ENCODE measurements around the gene MYO1H. TPM values are rescaled to one million over a fixed set of nuclear protein-coding genes. Genes with fewer than 3 reads are reported as not detected.
"Not testable (repeated sequence)": the region's sequence is repeated elsewhere in the genome, so short reads cannot be mapped to it uniquely, and the experiment has no call there.

The MYO1H gene
- total and polyA plus RNA-seq, 2 of the 8 experiments (the other 6 are each of a cell fraction or from before 2014, with no cell fraction given): 0.03 TPM; not detected in 1

GRCh38 chr12:109406147-109406546 lies 58.4 kb downstream of the MYO1H start:
- H3K9me3 ChIP-seq (ENCODE audit: insufficient read depth in 2 of 2, low read depth in 1 of 2, low read length in 1 of 2); FAIRE-seq; H3K27ac ChIP-seq (ENCODE audit: low read depth, low read length); H4K20me1 ChIP-seq (replicated peaks in 1 of 2; ENCODE audit: control insufficient read depth in 1 of 2, insufficient read depth in 2 of 2, low read length in 2 of 2); H3K79me2 ChIP-seq (ENCODE audit: control insufficient read depth in 1 of 2, insufficient read depth in 2 of 2, low read length in 2 of 2); H3K4ac ChIP-seq (replicated peaks; ENCODE audit: insufficient read length, low read depth, low read length); H3K23me2 ChIP-seq (ENCODE audit: low read depth, low read length); H2AK5ac ChIP-seq (ENCODE audit: low read depth, low read length); POLR2A ChIA-PET (ENCODE audit: partially characterized antibody); DNase-seq (ENCODE audit: low read depth in 1 of 2, low spot score in 2 of 2); H4K5ac ChIP-seq (ENCODE audit: insufficient read length, low read depth, low read length); H4K91ac ChIP-seq (replicated peaks; ENCODE audit: insufficient read length, low read length); H3K27me3 ChIP-seq (replicated peaks in 1 of 4; ENCODE audit: control insufficient read depth in 3 of 4, extremely low read depth in 1 of 4, insufficient read depth in 3 of 4, low read length in 3 of 4); H2BK20ac ChIP-seq (ENCODE audit: low read length); H3K14ac ChIP-seq (ENCODE audit: insufficient read length); H3K36me3 ChIP-seq (ENCODE audit: control insufficient read depth in 2 of 4, insufficient read depth in 4 of 4, low read length in 3 of 4); H3K56ac ChIP-seq (replicated peaks; ENCODE audit: insufficient read length, low read depth, low read length); H3K23ac ChIP-seq (ENCODE audit: insufficient read length); H3K4me2 ChIP-seq (ENCODE audit: insufficient read depth in 1 of 2, low read depth in 2 of 2, low read length in 2 of 2); H3K18ac ChIP-seq (ENCODE audit: extremely low read depth, low read length); H3K9ac ChIP-seq (replicated peaks in 1 of 4; ENCODE audit: extremely low read depth in 1 of 4, low read depth in 3 of 4, low read length in 3 of 4); H3K4me3 ChIP-seq (ENCODE audit: extremely low read depth in 1 of 4, insufficient read depth in 2 of 4, low read depth in 3 of 4, low read length in 4 of 4); H2BK120ac ChIP-seq (replicated peaks; ENCODE audit: low read depth, low read length); H4K8ac ChIP-seq (ENCODE audit: extremely low read depth, insufficient read depth, low read length); H3K79me1 ChIP-seq (ENCODE audit: low read depth, low read length); H2BK5ac ChIP-seq (ENCODE audit: low read depth, low read length); H3K4me1 ChIP-seq (replicated peaks in 1 of 4; ENCODE audit: control insufficient read depth in 3 of 4, insufficient read depth in 4 of 4, low read length in 3 of 4); H2AFZ ChIP-seq (ENCODE audit: low read length); H2BK12ac ChIP-seq (ENCODE audit: low read depth, low read length); H2BK15ac ChIP-seq (ENCODE audit: low read length): not testable (repeated sequence)
- WGBS, 2 experiments (ENCODE audit: extremely low coverage in 1 of 2, insufficient coverage in 1 of 2, insufficient read length in 1 of 2, insufficient replicate concordance in 2 of 2, low coverage in 1 of 2, low lambda C conversion rate in 2 of 2, missing lambda C conversion rate in 1 of 2): 85% methylated on average over 4 of the region's 4 CpGs; no CpG with 5 or more reads in 1 of the 2 experiments
- CTCF ChIA-PET (ENCODE audit: partially characterized antibody): interaction anchor here (0.8 to 6.0 kb wide), 4 partner anchors 13 to 142 kb away, joined by 3 to 27 read pairs (median 4); no protein-coding TSS in a partner anchor
